ENCODE data around the gene KCP. TPM values are rescaled to one million over a fixed set of nuclear protein-coding genes. Genes with fewer than 3 reads are reported as not detected.
A peak's percentile ranks its signal among the peaks of the same experiment; 100 is the strongest.

The KCP gene
- total and polyA plus RNA-seq, 2 donors (not counting 1 experiment from before 2014, with no cell fraction given), result 2.3 to 3.8 TPM

DNA sequence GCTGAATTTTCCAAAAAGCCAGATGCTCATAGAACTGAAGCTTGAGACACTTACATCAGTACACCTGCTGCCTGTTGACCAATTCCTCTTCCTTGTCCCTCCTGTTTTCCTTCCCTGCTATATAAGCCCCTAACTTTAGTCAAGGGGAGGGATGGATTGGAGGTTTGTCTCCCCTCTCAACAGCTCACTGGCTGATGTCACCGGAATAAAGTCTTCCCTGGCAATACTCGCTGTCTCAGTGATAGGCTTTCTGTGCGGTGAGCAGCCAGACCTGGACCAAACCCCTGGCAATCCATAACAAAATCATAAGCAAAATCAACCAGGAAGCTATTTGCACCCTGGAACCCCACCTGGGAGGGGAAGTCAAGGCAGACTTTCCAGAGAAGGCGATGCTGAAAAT, 26.3 kb upstream of the KCP start:
- Mint-ChIP-seq H3K4me1 (peaks cover 71% of the 10 kb centered on the region), H3K27me3 (no peaks in the 10 kb centered on the region), H3K27ac (peak overlapping the region; percentile 93), H3K4me3 (peak overlapping the region; percentile 94), H3K9me3 (ENCODE audit: insufficient read depth) (no peaks in the 10 kb centered on the region)
- H3K4me1 ChIP-seq (ENCODE audit: control insufficient read depth in 2 of 2, insufficient read depth in 2 of 2, low read length in 2 of 2), result peaks cover 63 to 75% of the 10 kb centered on the region in 2 donors
- no peak for TF ChIP-seq EZH2 (IDR thresholded peaks at IDR 0.05; ENCODE audit: borderline replicate concordance, insufficient read depth, low read depth, low read length, poor library complexity, severe bottlenecking)
- TF ChIP-seq, protein P1, sequence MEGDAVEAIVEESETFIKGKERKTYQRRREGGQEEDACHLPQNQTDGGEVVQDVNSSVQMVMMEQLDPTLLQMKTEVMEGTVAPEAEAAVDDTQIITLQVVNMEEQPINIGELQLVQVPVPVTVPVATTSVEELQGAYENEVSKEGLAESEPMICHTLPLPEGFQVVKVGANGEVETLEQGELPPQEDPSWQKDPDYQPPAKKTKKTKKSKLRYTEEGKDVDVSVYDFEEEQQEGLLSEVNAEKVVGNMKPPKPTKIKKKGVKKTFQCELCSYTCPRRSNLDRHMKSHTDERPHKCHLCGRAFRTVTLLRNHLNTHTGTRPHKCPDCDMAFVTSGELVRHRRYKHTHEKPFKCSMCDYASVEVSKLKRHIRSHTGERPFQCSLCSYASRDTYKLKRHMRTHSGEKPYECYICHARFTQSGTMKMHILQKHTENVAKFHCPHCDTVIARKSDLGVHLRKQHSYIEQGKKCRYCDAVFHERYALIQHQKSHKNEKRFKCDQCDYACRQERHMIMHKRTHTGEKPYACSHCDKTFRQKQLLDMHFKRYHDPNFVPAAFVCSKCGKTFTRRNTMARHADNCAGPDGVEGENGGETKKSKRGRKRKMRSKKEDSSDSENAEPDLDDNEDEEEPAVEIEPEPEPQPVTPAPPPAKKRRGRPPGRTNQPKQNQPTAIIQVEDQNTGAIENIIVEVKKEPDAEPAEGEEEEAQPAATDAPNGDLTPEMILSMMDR (IDR thresholded peaks at IDR 0.05), result no peak
- ATAC-seq (ENCODE audit: low read depth), result no peak
- peak overlapping the region; percentile 80 for H2AFZ ChIP-seq (ENCODE audit: insufficient read depth, low read depth, low read length, poor library complexity, severe bottlenecking)
- H3K4me3 ChIP-seq (ENCODE audit: control extremely low read depth in 1 of 5, extremely low read depth in 1 of 5, insufficient read depth in 1 of 5, low read depth in 2 of 5, low read length in 4 of 5), result peak overlapping the region in 1 of 5 experiments; percentile 90
- intact Hi-C loops (cut with micrococcal nuclease), result no loop called here
- no peak overlapping the region for H3K9ac ChIP-seq (ENCODE audit: low read length)
- CTCF ChIA-PET, result interaction anchor here (1.3 kb wide), 1 partner anchor 16 kb away, joined by 3 read pairs; no protein-coding TSS in a partner anchor
- H3K27me3 ChIP-seq (replicated peaks in 1 of 4; ENCODE audit: control extremely low read depth in 1 of 4, control insufficient read depth in 3 of 4, insufficient read depth in 4 of 4, low read length in 3 of 4), result no peaks in the 10 kb centered on the region
- no peaks in the 10 kb centered on the region for H3K36me3 ChIP-seq (replicated peaks in 1 of 2; ENCODE audit: control extremely low read depth in 1 of 2, control insufficient read depth in 1 of 2, extremely low read depth in 1 of 2, insufficient read depth in 2 of 2, low read length in 1 of 2)
- WGBS (ENCODE audit: insufficient coverage), result 100% methylated on average over 4 of the region's 4 CpGs
- peak overlapping the region; percentile 67 to 99 for H3K27ac ChIP-seq (ENCODE audit: low read length in 2 of 2)
- H4K20me1 ChIP-seq (ENCODE audit: control insufficient read depth, insufficient read depth, low read length, poor library complexity, severe bottlenecking), result peaks cover 14% of the 10 kb centered on the region
- peak overlapping the region; percentile 10 for H3K4me2 ChIP-seq (replicated peaks; ENCODE audit: low read depth, low read length, poor library complexity, severe bottlenecking)
- POLR2A ChIA-PET, result interaction anchor here (1.3 kb wide), 1 partner anchor 22 kb away, joined by 5 read pairs; no protein-coding TSS in a partner anchor
- DNase-seq, result no peak
- H3K79me2 ChIP-seq (ENCODE audit: control insufficient read depth, insufficient read depth, low read length), result peaks cover 39% of the 10 kb centered on the region
- no peaks in the 10 kb centered on the region for H3K9me3 ChIP-seq (ENCODE audit: control extremely low read depth in 1 of 3, control insufficient read depth in 2 of 3, insufficient read depth in 1 of 3, low read length in 2 of 3)

DNA sequence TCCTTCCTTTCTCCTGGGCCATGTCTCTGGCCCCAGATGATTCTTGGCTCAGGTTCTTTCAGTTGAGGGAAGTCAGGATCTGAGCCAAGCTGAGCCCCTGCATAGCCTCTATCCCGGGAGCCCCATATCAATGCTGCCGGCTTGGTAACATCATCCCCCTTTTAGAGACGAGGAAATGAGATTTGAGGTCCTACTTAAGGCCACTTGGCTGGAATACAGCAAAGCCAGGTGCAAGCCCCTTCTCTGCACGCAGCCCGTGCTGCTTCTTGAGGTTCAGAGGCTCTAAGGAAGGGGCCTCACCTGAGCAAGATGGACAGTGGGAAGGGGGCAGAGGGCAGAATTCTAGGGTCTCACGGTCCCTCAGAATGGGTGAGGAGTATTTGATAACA, 24.8 kb upstream of the KCP start:
- DNase-seq, result no peak
- Histone ChIP-seq H3K27me3 (replicated peaks in 1 of 4; ENCODE audit: control extremely low read depth in 1 of 4, control insufficient read depth in 3 of 4, insufficient read depth in 4 of 4, low read length in 3 of 4) (no peaks in the 10 kb centered on the region), H3K36me3 (replicated peaks in 1 of 2; ENCODE audit: control extremely low read depth in 1 of 2, control insufficient read depth in 1 of 2, extremely low read depth in 1 of 2, insufficient read depth in 2 of 2, low read length in 1 of 2) (no peaks in the 10 kb centered on the region), H3K4me2 (replicated peaks; ENCODE audit: low read depth, low read length, poor library complexity, severe bottlenecking) (peak overlapping the region; percentile 78), H3K27ac (ENCODE audit: low read length in 2 of 2) (peak overlapping the region; percentile 52 to 62), H3K79me2 (ENCODE audit: control insufficient read depth, insufficient read depth, low read length) (peaks cover 27% of the 10 kb centered on the region), H2AFZ (ENCODE audit: insufficient read depth, low read depth, low read length, poor library complexity, severe bottlenecking) (peak overlapping the region; percentile 69), H3K9me3 (ENCODE audit: control extremely low read depth in 1 of 3, control insufficient read depth in 2 of 3, insufficient read depth in 1 of 3, low read length in 2 of 3) (no peaks in the 10 kb centered on the region), H3K9ac (ENCODE audit: low read length) (peak overlapping the region; percentile 32), H4K20me1 (ENCODE audit: control insufficient read depth, insufficient read depth, low read length, poor library complexity, severe bottlenecking) (no peaks in the 10 kb centered on the region), H3K4me1 (ENCODE audit: control insufficient read depth in 2 of 2, insufficient read depth in 2 of 2, low read length in 2 of 2) (peaks cover 49 to 60% of the 10 kb centered on the region in 2 donors), H3K4me3 (ENCODE audit: control extremely low read depth in 1 of 5, extremely low read depth in 1 of 5, insufficient read depth in 1 of 5, low read depth in 2 of 5, low read length in 4 of 5) (peak overlapping the region in 1 of 5 experiments; percentile 18)
- ATAC-seq (ENCODE audit: low read depth), result no peak
- Mint-ChIP-seq H3K27ac (peak overlapping the region; percentile 85), H3K27me3 (no peaks in the 10 kb centered on the region), H3K4me3 (peak overlapping the region; percentile 53), H3K9me3 (ENCODE audit: insufficient read depth) (no peaks in the 10 kb centered on the region), H3K4me1 (peaks cover 57% of the 10 kb centered on the region)
- CTCF ChIA-PET, result interaction anchor here (1.4 to 1.6 kb wide), 2 partner anchors 10 to 47 kb away, joined by 3 read pairs; no protein-coding TSS in a partner anchor
- 52% methylated on average over 5 of the region's 6 CpGs for WGBS (ENCODE audit: insufficient coverage)
- intact Hi-C loops (cut with micrococcal nuclease), result no loop called here
- TF ChIP-seq, protein P1 (IDR thresholded peaks at IDR 0.05), result no peak
- TF ChIP-seq EZH2 (IDR thresholded peaks at IDR 0.05; ENCODE audit: borderline replicate concordance, insufficient read depth, low read depth, low read length, poor library complexity, severe bottlenecking), result no peak
- POLR2A ChIA-PET, result no interaction called here
